Effector memory CD4-positive, alpha-beta T cell (primary cell): Measurements from ENCODE around the gene TBC1D8.

Experiments used
- DNase-seq, 3 donors: peaks; one replicate each; pipeline ENCODE4 v3.0.0-alpha.2; 2020
- H3K27ac ChIP-seq: 2 replicates; pipeline ENCODE4 v1.7.0; 2013; ENCODE audit warnings: mild to moderate bottlenecking, low read length, moderate library complexity; ENCODE audit not compliant: insufficient read depth, poor library complexity, severe bottlenecking
- H3K27me3 ChIP-seq: replicated peaks from 2 replicates; pipeline ENCODE4 v1.7.0; 2013; ENCODE audit warnings: mild to moderate bottlenecking, low read length; ENCODE audit not compliant: insufficient read depth, control insufficient read depth, poor library complexity, severe bottlenecking
- H3K36me3 ChIP-seq: 2 replicates; pipeline ENCODE4 v1.7.0; 2013; ENCODE audit warnings: mild to moderate bottlenecking, low read length, moderate library complexity; ENCODE audit not compliant: control insufficient read depth, insufficient read depth
- H3K4me1 ChIP-seq: 2 replicates; pipeline ENCODE4 v1.7.0; 2013; ENCODE audit warnings: low read length, mild to moderate bottlenecking; ENCODE audit not compliant: control insufficient read depth, insufficient read depth, poor library complexity, severe bottlenecking
- H3K4me3 ChIP-seq: 2 replicates; pipeline ENCODE4 v1.7.0; 2013; ENCODE audit warnings: low read length, low read depth, mild to moderate bottlenecking; ENCODE audit not compliant: insufficient read depth, poor library complexity, severe bottlenecking
- H3K9me3 ChIP-seq: 2 replicates; pipeline ENCODE4 v1.7.0; 2013; ENCODE audit warnings: mild to moderate bottlenecking, low read length, moderate library complexity; ENCODE audit not compliant: control insufficient read depth

TBC1D8 gene

DNA sequence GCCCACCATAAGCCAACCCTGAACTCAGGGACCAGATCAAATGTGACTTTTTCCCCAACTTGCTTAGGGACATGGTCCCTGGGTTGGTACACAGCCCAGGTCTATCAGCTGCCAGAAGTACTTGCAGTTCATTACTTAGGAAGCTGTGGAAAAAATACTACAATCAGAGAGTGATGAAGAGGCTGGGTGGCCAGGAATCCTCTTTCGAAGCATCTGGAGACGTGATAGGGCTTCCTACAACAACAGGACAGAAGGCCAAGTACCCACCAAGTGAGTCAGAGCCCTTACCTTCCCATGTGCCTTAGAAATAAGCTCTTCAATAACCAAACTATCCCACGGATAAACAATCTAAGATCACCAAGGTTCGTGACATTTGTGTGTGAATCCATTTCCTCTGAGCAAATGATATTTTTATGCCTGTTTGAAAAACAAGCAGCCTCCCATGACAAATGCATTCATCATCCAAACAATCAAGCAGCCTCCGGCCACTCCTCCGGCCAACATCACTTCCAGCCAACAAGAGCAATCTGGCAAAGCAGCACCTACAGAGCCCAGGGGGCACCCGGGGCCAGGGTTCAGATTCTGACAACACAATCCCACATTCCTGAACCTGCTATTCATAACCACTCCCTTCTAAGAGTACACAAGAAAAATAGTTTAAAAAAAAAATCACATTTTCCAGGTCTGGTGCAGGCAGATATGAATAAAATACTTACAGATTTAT, 26.4 kb downstream of the TBC1D8 start:
- H3K4me3 ChIP-seq: no peak overlapping the region
- no peaks in the 10 kb centered on the region for H3K4me1 ChIP-seq
- no peaks in the 10 kb centered on the region for H3K36me3 ChIP-seq
- H3K27me3 ChIP-seq: no peaks in the 10 kb centered on the region
- H3K27ac ChIP-seq: no peak overlapping the region
- no peak for DNase-seq
- H3K9me3 ChIP-seq: no peaks in the 10 kb centered on the region

- Histone ChIP-seq H3K4me1 (no peaks in the 10 kb centered on the region), H3K4me3 (no peak overlapping the region)
- DNase-seq: no peak
Observed at GRCh38 chr2:101123795-101124471, 27.2 kb downstream of the TBC1D8 start.

GRCh38 chr2:101121174-101121573, 30.0 kb downstream of the TBC1D8 start:
- DNase-seq: no peak
- no peaks in the 10 kb centered on the region for H3K9me3 ChIP-seq
- H3K27me3 ChIP-seq: no peaks in the 10 kb centered on the region
- no peak overlapping the region for H3K4me3 ChIP-seq
- no peaks in the 10 kb centered on the region for H3K36me3 ChIP-seq
- no peaks in the 10 kb centered on the region for H3K4me1 ChIP-seq
- no peak overlapping the region for H3K27ac ChIP-seq

More at GRCh38 chr2:101123795-101124471, 27.2 kb downstream of the TBC1D8 start:
- H3K27me3 ChIP-seq: no peaks in the 10 kb centered on the region
- no peaks in the 10 kb centered on the region for H3K36me3 ChIP-seq
- no peaks in the 10 kb centered on the region for H3K9me3 ChIP-seq
- no peak overlapping the region for H3K27ac ChIP-seq

GRCh38 chr2:101120124-101120996, 30.8 kb downstream of the TBC1D8 start:
- no peaks in the 10 kb centered on the region for H3K4me1 ChIP-seq
- DNase-seq: no peak
- no peak overlapping the region for H3K4me3 ChIP-seq
- H3K9me3 ChIP-seq: no peaks in the 10 kb centered on the region
- no peak overlapping the region for H3K27ac ChIP-seq
- no peaks in the 10 kb centered on the region for H3K36me3 ChIP-seq
- no peaks in the 10 kb centered on the region for H3K27me3 ChIP-seq

DNA sequence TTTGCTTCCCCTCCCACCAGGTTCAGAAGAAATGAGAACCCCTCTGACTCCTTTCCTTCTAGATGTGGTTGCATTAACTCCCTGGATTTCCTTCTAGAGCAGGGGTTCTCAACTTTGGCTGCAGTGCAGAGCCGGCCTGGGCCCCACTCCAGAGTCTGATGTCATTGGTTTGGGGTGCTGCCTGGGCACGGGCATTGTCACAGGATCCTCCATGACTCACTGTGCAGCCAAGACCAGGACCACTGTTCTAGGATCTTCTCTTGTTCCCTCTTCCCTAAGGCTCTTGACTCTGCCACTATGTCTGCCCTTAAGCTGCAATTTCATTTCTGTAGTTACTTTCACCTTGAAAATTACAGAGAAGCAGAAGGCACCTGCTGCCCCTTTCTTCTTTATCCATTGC, 31.8 kb downstream of the TBC1D8 start:
- no peaks in the 10 kb centered on the region for H3K9me3 ChIP-seq
- DNase-seq: no peak
- H3K27ac ChIP-seq: no peak overlapping the region
- H3K36me3 ChIP-seq: no peaks in the 10 kb centered on the region
- no peak overlapping the region for H3K4me3 ChIP-seq
- no peaks in the 10 kb centered on the region for H3K27me3 ChIP-seq
- no peaks in the 10 kb centered on the region for H3K4me1 ChIP-seq

- Histone ChIP-seq H3K9me3 (no peaks in the 10 kb centered on the region), H3K4me1 (no peaks in the 10 kb centered on the region), H3K4me3 (no peak overlapping the region), H3K27me3 (no peaks in the 10 kb centered on the region), H3K36me3 (no peaks in the 10 kb centered on the region), H3K27ac (no peak overlapping the region)
- DNase-seq: no peak
Observed at GRCh38 chr2:101116841-101117552, 34.2 kb downstream of the TBC1D8 start.

GRCh38 chr2:101116348-101116747, 34.8 kb downstream of the TBC1D8 start:
- no peak for DNase-seq
- H3K4me1 ChIP-seq: no peaks in the 10 kb centered on the region
- no peak overlapping the region for H3K4me3 ChIP-seq

GRCh38 chr2:101115664-101116063, 35.5 kb downstream of the TBC1D8 start:
- H3K4me3 ChIP-seq: no peak overlapping the region
- no peak for DNase-seq
- H3K4me1 ChIP-seq: no peaks in the 10 kb centered on the region
- H3K27me3 ChIP-seq: no peaks in the 10 kb centered on the region
- no peak overlapping the region for H3K27ac ChIP-seq
- H3K36me3 ChIP-seq: no peaks in the 10 kb centered on the region
- H3K9me3 ChIP-seq: no peaks in the 10 kb centered on the region

More at GRCh38 chr2:101116348-101116747, 34.8 kb downstream of the TBC1D8 start:
- Histone ChIP-seq H3K27me3 (no peaks in the 10 kb centered on the region), H3K36me3 (no peaks in the 10 kb centered on the region), H3K27ac (no peak overlapping the region), H3K9me3 (no peaks in the 10 kb centered on the region)

DNA sequence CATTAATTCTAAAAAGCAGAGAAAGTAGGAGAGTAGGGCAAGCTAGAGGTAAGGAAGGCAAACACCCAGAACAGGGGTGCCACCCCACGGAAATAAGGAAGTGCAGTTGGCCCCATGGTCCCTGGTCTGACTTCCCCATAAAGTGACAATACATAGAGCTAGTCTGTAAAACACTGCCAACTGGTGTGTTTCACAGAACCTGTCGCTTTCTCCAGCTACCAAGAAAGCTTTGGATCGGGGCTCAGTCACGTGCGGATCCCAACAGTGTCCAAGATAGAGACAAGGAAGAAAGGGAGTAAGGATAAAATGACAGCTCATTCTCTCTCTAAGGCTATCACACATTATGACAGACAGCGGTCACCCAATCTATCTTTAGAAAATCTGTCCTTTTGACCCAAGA, 36.4 kb downstream of the TBC1D8 start:
- Histone ChIP-seq H3K4me3 (no peak overlapping the region), H3K9me3 (no peaks in the 10 kb centered on the region), H3K27ac (no peak overlapping the region), H3K36me3 (no peaks in the 10 kb centered on the region), H3K4me1 (no peaks in the 10 kb centered on the region), H3K27me3 (no peaks in the 10 kb centered on the region)
- DNase-seq: no peak
